Measurements from ENCODE around the gene ELOVL4.

Gene ELOVL4

DNA sequence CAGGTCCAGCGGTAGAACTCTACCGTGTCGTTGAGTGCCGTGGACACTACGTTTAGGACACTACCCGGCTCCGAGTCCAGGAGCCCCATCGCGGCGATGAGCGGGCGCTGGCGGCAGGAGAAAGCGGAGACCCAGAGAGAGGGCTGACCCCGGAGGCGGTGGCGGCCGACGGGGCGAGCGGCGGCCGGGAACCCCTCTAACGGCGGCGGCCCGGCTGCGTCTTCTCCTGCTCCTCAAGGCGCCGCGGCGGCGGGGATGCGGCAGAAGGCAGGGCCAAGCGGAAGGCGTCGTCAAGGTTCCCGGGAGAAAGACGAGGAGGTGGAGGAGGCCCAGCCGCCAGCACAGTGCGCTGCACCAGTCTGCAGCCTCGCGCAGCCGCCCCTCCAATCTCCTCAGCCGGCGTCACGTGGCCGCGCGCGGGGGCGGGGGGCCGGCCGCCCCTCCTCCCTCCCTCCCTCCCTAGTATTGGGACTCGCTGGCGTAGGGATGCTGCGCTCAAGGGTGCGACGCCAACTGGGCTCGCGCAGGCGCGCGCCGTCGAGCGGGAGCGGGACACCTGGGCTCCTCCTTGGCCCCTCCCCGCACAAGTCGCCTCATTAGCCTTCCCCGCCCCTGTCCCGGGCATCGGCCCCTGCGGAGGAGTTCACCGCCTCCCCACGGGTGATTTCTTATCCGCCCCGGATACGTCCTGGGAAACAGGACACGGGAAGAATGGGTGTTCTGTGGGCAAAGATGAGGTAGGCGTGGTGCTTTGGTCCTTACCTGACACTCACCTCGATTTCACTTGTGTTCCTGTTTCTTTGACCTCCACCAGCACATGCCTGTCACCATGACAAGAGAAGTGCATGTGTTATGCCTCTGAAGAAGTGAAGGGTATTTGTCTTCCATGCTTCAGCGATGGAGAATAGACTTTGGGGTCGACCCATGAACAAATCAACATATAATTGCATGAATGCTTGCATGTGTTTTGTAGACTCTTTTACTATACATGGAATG lies at the start of gene ELOVL4:
Gene ELOVL4, minus strand, starts transcription at position 363 of the 996 bp plus-strand sequence. Its CDS starts 274 bp downstream, at position 89.
- ATAC-seq, result peak; percentile 85
- peak within 1 kb of the TSS; percentile 88 to 96 for H3K4me3 Mint-ChIP-seq
- peaks cover 7% of the 10 kb centered on the region for H3K27me3 Mint-ChIP-seq
- H3K27ac Mint-ChIP-seq, result peak within 1 kb of the TSS; percentile 77 to 92
- no peaks in the 10 kb centered on the region for H3K9me3 Mint-ChIP-seq
- DNase-seq, result peak; percentile 63 to 69
- peaks cover 31% of the 10 kb centered on the region for H3K4me1 Mint-ChIP-seq

DNA sequence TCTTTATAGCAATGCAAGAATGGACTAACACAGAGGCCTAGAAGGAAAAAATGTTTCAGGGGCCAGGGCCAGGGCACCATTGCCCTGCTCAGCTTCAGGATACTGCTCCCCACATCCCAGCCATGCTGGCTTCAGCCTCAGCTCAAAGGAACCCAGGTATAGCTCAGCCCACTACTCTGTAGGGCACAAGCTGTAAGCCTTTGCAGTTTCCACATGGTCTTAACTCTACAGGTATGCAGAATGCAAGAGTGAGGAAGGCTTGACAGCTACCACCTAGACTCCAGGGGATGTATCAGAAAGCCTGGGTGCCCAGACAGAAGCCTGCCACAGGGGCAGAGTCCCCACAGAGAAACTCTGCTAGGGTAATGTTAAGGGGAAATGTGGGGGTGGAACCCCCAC lies 46.6 kb upstream of the ELOVL4 start:
- ATAC-seq (peak; percentile 43), DNase-seq (no peak)
- Mint-ChIP-seq H3K9me3 (no peaks in the 10 kb centered on the region), H3K4me3 (no peak overlapping the region), H3K27me3 (no peaks in the 10 kb centered on the region), H3K27ac (no peak overlapping the region), H3K4me1 (no peaks in the 10 kb centered on the region)

DNA sequence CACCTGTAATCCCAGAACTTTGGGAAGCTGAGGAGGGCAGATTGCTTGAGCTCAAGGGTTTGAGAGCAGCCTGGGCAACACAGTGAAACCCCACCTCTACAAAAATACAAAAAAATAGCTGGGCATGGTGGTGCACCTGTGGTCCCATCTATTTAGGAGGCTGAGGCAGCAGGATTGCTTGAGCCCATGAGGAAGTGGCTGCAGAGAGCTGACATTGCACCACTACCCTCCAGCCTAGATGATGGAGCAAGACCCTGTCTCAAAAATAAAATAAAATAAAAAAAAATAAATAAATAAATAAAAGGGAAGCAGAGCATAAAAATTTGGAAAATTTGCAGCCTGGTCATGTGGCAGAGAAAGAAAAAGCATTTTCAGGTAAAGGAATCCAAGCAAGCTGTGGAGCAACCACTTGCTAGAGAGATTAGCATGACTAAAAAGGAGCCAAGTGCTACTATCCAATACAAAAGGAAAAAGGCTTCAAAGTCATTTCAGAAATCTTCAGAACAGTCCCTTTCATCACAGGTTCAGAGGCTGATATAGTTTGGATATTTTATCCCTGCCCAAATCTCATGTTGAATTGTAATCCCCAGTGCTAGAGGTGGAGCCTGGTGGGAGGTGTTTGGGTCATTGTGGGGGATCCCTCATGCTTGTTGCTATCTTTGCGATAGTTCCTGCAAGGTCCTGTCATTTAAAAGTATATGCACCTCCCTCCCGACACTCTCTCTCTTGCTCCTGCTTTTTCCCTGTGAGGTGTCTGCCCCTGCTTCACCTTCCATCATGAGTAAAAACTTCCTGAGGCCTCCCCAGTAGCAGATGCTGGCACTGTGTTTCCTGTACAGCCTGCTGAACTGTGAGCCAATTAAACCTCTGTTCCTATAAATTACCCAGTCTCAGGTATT lies 45.9 kb upstream of the ELOVL4 start:
- H3K9me3 Mint-ChIP-seq, result no peaks in the 10 kb centered on the region
- DNase-seq, result no peak
- no peak overlapping the region for H3K27ac Mint-ChIP-seq
- no peaks in the 10 kb centered on the region for H3K4me1 Mint-ChIP-seq
- no peak overlapping the region for H3K4me3 Mint-ChIP-seq
- ATAC-seq, result peak; percentile 9
- H3K27me3 Mint-ChIP-seq, result no peaks in the 10 kb centered on the region

DNA sequence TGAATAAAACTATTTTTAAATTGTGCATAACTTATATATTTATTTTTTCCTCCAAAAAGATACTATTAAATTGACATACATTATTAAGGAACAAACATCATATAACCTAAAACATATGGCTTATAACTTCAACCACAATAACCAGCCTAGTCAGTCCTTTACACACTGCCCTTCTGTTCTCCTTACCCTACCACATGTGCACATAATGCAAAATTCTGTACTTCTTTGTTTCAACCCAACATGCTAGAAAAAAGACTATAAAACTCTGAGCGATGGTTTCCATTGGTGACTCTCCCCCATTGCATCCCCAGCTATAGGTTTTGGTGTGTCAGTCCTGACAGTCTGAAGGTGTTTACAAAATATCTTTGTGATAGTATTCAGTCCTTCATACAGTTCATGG lies 42.3 kb upstream of the ELOVL4 start:
- Mint-ChIP-seq H3K27me3 (no peaks in the 10 kb centered on the region), H3K9me3 (no peaks in the 10 kb centered on the region), H3K4me3 (no peak overlapping the region), H3K4me1 (no peaks in the 10 kb centered on the region), H3K27ac (no peak overlapping the region)
- no peak for ATAC-seq
- no peak for DNase-seq

DNA sequence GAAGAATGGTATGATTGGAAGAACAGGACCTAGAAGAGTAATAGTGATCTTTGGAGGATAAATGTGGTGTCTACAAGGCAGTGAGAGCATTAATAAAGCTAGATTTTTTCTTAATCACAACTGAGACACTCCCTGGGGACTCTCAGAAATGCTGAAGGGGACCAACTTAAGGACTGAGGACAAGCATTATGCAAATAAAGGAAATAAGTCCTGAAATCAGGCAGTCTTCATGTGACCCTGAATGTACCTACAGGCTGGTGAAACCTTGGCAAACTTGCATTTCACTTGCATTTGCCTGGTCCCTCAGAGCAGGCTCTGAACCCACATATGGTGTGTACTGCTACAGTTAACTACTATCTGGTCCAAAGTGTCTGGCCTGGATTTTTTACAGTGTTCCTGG lies 37.8 kb upstream of the ELOVL4 start:
- Mint-ChIP-seq H3K27me3 (no peaks in the 10 kb centered on the region), H3K4me1 (peaks cover 5% of the 10 kb centered on the region), H3K4me3 (no peak overlapping the region), H3K27ac (no peak overlapping the region), H3K9me3 (no peaks in the 10 kb centered on the region)
- no peak for DNase-seq
- no peak for ATAC-seq

DNA sequence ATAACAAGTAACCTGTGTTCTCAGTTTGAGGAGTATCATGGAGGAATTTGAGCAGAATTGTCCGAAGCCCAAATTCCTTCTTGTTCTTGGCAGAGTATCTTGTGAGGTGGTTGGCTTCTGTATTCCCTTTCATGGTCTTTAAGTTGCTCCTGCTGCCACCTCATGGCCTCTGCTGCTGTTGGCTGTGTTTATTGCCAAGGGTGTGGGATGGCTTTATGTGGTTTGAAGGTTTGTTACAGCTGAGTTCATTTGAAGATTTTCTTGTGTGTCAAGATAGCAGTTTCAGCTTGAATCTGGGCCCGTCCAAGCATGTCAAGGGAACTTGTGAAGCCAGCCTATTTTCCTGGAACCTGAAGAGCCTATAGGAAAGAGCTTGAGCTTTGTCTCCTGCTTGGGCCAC lies 36.9 kb upstream of the ELOVL4 start:
- DNase-seq (no peak), ATAC-seq (no peak)
- Mint-ChIP-seq H3K9me3 (no peaks in the 10 kb centered on the region), H3K27me3 (no peaks in the 10 kb centered on the region), H3K4me3 (no peak overlapping the region), H3K4me1 (peaks cover 5% of the 10 kb centered on the region), H3K27ac (no peak overlapping the region)

DNA sequence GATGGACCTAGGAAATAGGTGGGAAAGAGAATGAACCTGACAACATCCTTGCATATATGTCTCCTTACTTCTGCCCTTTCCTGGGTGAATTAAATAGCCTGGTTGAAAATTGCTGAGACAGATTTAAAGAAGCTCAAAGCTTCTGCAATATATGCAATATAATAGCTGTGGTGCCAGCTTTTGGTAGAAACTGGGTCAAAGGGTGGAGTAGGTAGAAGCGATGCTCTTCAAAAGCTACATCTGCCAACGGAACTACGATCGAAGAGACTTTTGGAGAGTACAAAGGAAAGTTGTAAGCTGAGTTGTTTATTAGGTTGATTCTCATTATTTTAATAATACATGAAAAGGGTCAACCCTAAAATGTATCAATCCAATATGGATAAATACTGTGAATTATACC lies 34.3 kb upstream of the ELOVL4 start:
- no peaks in the 10 kb centered on the region for H3K9me3 Mint-ChIP-seq
- DNase-seq, result no peak
- H3K4me1 Mint-ChIP-seq, result peaks cover 5% of the 10 kb centered on the region
- no peak for ATAC-seq
- H3K27me3 Mint-ChIP-seq, result peaks cover 7% of the 10 kb centered on the region
- no peak overlapping the region for H3K4me3 Mint-ChIP-seq
- no peak overlapping the region for H3K27ac Mint-ChIP-seq

DNA sequence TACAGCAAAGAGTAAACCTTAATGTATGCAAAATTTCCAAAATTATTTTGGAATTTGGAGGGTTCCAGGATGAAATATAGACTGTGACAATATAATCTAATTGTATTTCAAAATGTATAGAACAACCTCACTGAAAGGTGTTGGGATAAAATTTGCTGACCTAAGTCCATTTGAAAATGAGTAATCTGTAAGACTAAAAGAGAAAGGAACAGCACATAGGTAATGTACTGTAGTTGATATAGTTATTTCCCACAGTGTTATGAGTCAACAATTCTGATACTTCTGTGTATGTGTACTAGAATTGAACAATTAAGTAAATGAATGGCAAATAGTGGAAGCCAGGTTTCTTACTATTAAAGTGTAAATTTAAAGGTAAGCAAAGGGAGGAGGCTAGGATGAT lies 23.8 kb upstream of the ELOVL4 start:
- Mint-ChIP-seq H3K27ac (no peak overlapping the region), H3K4me3 (no peak overlapping the region), H3K9me3 (peaks cover 12 to 18% of the 10 kb centered on the region in 2 donors), H3K27me3 (no peaks in the 10 kb centered on the region), H3K4me1 (no peaks in the 10 kb centered on the region)
- ATAC-seq, result no peak
- DNase-seq, result no peak

DNA sequence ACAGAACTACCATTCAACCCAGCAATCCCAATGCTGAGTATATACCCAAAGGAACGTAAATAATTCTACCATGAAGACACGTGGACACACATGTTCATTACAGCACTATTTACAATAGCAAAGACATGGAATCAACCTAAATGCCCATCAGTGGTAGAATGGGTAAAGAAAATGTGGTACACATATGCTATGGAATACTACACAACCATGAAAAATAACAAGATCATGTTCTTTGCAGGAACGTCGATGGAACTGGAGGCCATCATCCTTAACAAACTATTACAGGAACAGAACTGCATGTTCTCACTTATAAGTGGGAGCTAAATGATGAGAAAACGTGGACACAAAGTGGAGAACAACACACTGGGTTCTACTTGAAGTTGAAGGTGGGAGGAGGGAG lies 22.4 kb upstream of the ELOVL4 start:
- Mint-ChIP-seq H3K4me1 (no peaks in the 10 kb centered on the region), H3K27ac (no peak overlapping the region), H3K27me3 (no peaks in the 10 kb centered on the region), H3K9me3 (peaks cover 12 to 23% of the 10 kb centered on the region in 2 donors), H3K4me3 (no peak overlapping the region)
- no peak for ATAC-seq
- no peak for DNase-seq

DNA sequence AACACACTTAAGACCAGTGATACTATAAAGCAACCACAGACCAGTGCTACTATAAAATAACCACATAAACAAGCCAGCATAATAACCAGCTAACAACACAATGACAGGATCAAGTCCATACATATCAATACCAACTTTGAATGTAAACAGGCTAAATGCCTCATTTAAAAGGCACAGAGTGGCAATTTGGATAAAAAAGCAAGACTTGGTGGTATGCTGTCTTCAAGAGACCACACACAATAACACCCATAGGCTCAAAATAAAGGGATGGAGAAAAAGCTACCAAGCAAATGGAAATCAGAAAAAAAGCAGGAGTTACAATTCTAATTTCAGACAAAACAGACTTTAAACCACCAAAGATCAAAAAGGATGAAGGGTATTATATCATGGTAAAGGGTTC lies 19.8 kb upstream of the ELOVL4 start:
- ATAC-seq, result no peak
- H3K4me1 Mint-ChIP-seq, result no peaks in the 10 kb centered on the region
- peaks cover 12 to 23% of the 10 kb centered on the region in 2 donors for H3K9me3 Mint-ChIP-seq
- no peak overlapping the region for H3K4me3 Mint-ChIP-seq
- no peaks in the 10 kb centered on the region for H3K27me3 Mint-ChIP-seq
- H3K27ac Mint-ChIP-seq, result no peak overlapping the region
- no peak for DNase-seq

DNA sequence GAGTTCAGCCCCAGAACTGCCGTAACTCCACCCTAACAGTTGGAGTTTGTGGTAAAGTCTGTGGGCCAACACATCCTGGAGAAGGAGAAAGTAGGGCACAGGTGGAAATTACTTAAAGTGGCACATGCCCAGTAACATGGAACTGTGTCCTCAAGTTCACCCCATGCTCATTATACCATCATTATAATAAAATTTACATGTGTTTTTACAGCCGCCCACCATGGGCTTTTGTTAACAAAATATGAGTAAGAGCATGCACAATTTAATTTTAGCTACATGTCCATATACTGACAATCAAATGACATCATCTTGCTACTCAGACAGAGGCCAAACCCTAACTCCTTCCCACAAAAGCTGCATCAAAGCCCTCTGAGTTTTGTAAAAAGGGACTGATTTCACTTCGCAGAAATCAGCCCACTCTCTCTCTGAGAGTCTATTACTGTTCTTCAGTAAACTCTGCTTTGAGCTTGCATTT lies 17.3 kb upstream of the ELOVL4 start:
- ATAC-seq, result peak; percentile 46
- H3K4me3 Mint-ChIP-seq, result no peak overlapping the region
- no peak for DNase-seq

DNA sequence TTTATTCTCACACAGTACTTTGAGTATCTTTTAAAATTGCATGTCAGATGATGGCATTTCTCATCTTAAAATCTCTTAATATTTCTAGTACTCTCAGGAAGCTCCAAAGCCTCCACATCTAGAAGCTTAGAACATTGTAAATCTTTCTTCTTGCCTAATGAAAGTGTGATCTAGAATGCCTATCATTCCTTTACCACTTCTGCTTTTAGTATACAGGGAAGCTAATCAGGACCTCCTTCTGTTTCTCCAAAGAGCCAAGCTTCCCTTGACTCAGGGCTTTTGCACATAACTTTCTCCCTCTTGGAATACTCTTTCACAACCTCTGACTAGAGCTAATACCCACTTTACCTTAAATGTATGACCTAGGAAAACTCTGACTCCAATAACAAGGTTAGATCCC lies 7.5 kb upstream of the ELOVL4 start:
- Mint-ChIP-seq H3K4me3 (no peak overlapping the region), H3K9me3 (peaks cover 0 to 5% of the 10 kb centered on the region in 2 donors), H3K4me1 (no peaks in the 10 kb centered on the region), H3K27ac (no peak overlapping the region), H3K27me3 (peaks cover 23% of the 10 kb centered on the region)
- DNase-seq (no peak), ATAC-seq (no peak)

More for the DNA sequence above, 17.3 kb upstream of the ELOVL4 start:
- H3K27ac Mint-ChIP-seq, result no peak overlapping the region
- H3K27me3 Mint-ChIP-seq, result no peaks in the 10 kb centered on the region
- H3K4me1 Mint-ChIP-seq, result no peaks in the 10 kb centered on the region
- peaks cover 12 to 20% of the 10 kb centered on the region in 2 donors for H3K9me3 Mint-ChIP-seq

DNA sequence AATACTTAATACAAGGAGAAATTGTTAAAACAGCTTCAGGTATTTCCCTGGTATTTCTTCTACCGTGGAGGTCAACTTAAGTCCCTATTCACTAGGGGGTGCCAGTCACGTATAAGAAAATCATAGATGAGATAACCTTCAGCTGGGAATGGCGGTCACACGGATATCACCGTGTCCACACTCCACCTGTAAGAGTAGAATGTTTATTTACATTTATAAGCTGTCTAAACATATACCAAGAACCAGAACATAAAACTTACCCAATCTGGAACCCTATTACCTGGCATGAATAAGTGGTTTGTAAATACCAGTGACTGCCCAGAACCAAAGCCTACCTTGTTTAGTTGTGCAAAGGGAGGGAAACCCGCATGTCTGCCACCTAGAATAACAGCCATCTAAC lies 1.9 kb upstream of the ELOVL4 start:
- Mint-ChIP-seq H3K4me1 (peaks cover 31% of the 10 kb centered on the region), H3K27me3 (peaks cover 7% of the 10 kb centered on the region), H3K4me3 (peak overlapping the region; percentile 29 to 63), H3K9me3 (no peaks in the 10 kb centered on the region), H3K27ac (no peak overlapping the region)
- DNase-seq, result peak; percentile 48 to 61
- ATAC-seq, result peak; percentile 38

DNA sequence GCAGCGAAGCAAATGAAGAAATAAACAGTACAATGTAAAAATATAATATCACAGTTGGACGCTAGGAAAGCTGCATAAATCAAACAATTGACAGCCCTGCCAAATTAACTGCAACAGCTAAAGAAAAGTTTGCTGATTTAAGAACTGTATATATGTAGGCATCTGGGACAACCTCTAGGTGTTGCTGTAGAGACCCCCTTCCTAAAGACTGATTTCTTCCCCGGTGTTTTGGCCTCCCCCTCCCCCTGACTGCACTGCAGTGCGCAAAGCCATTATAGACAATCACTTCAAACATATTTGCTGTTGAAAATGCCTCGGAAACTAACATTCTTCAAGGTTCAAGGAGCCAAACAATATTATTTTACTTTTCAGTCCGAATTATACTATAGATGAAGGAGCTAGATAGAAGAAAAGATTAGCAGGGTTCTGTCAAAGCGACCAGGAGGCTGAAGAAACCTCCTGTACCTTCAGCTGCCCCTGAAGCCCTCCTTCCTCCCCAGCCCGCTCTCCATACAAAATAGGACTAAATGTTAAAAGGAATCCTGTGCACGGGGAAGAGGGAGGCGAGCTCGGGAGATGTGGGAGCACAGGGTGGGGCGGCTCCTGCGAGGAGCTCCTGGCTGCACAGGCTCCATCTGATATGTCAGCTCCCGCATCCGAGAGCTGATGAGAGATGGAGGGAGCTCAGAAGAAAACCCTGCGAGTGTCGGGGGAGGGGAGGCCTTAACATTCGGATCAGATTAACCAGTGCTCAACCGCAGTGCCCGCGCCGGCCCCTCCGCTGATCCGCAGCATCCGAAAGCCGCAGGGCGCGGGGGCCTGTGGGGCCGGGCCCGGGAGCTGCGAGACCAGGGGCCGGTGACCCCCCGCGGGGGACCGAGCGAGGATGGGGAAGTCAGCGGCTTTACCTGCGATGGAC lies 822 bp downstream of the ELOVL4 start:
- H3K27me3 Mint-ChIP-seq, result peaks cover 7% of the 10 kb centered on the region
- H3K4me1 Mint-ChIP-seq, result peaks cover 31% of the 10 kb centered on the region
- no peaks in the 10 kb centered on the region for H3K9me3 Mint-ChIP-seq
- ATAC-seq (peak; percentile 69), DNase-seq (peak; percentile 27 to 31)
- H3K4me3 Mint-ChIP-seq, result peak overlapping the region; percentile 88 to 96
- peak overlapping the region; percentile 77 to 92 for H3K27ac Mint-ChIP-seq

DNA sequence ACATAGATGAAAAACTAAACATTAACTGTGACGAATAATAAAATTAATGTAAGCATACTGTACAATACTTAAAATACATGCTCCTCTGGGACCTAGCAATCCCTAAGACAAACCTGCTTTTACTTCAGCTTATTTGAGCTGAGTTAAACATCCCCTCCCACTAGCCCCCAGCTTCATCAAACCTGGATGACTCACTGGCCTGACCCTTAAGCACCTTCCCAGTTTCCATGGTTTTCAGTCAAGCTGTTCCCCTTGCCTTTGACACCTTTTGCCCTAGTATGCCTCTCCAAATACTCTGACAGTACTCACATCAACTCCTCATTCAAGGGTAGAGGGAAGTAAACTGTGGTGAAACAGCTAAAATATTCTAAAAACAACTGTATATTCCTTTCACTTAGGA lies 4.2 kb downstream of the ELOVL4 start:
- Mint-ChIP-seq H3K4me1 (peaks cover 22% of the 10 kb centered on the region), H3K4me3 (no peak overlapping the region), H3K27ac (no peak overlapping the region), H3K9me3 (no peaks in the 10 kb centered on the region), H3K27me3 (peaks cover 7% of the 10 kb centered on the region)
- ATAC-seq (no peak), DNase-seq (no peak)

Data from stimulated activated naive CD8-positive, alpha-beta T cell treated with anti-CD3 and anti-CD28 coated beads, Interleukin-15, amount 100 ng/mL, for 72 hours (primary cell).